Measurements from ENCODE around the gene DNM1.

DNA sequence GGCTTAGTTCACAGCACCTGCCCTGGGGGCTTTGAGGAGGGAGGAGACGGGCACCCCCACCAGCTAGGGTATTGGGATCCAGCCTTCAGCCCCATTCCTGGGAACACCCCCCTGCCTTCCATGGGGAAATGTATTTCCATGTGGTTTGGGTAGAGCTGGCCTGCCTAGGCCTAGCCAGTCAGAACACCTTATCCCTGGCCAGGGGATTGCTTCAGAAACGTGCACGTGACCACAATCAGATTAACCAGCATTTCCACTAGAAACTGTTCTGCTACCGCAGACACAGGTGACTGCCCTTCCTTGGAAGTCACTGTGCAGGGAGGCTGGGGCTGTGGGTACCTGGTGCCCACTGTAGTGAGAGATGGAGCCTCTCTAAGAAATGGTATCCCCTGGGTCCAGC, 29.1 kb upstream of the DNM1 start:
- TF ChIP-seq TAF1 (IDR thresholded peaks at IDR 0.05; ENCODE audit: low read depth) (no peak), TEAD4 (IDR thresholded peaks at IDR 0.05) (no peak), MAX (IDR thresholded peaks at IDR 0.05) (no peak), CEBPB (IDR thresholded peaks at IDR 0.05) (no peak), REST (IDR thresholded peaks at IDR 0.05; ENCODE audit: low read depth) (no peak), CREB1 (IDR thresholded peaks at IDR 0.05; ENCODE audit: low read depth) (no peak), FOXM1 (IDR thresholded peaks at IDR 0.05; ENCODE audit: borderline replicate concordance, low read depth) (no peak), EP300 (IDR thresholded peaks at IDR 0.05; ENCODE audit: borderline replicate concordance) (no peak)
